ENCODE data around the gene MAP4K3. TPM values are rescaled to one million over a fixed set of nuclear protein-coding genes. Genes with fewer than 3 reads are reported as not detected.

The MAP4K3 gene
- total and polyA plus RNA-seq, 8 donors: 13.5 to 166 (median 87.2) TPM

DNA sequence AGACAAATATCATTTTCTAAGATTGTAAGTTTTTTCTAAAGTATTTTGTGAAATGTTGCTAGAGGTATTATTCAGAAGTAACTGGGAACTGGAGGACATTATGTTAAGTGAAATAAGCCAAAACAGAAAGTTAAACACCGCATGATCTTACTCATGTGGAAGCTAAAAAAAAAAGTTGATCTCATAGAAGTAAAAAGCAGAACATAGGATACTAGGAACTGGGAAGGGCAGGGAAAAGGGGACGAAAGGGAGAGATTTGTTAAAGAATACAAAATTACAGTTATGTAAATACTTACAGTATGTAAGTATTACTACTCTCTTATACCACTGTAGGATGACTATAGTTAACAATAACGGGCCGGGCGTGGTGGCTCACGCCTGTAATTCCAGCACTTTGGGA, 146.7 kb downstream of the MAP4K3 start:
- no peak overlapping the region for H3K27ac ChIP-seq
- DNase-seq: no peak
- 91 to 99% (median 94%) methylated on average over 6 of the region's 6 CpGs for WGBS, 5 donors
- intact Hi-C loops (cut with DNase I; ENCODE audit: low total_unique reads): no loop called here
- no peaks in the 10 kb centered on the region for H3K9me3 ChIP-seq
- H3K4me3 ChIP-seq: no peak overlapping the region
- H3K36me3 ChIP-seq: peaks cover 28 to 80% (median 77%) of the 10 kb centered on the region in 4 donors
- no peaks in the 10 kb centered on the region for H3K4me1 ChIP-seq
- TF ChIP-seq POLR2A (IDR thresholded peaks at IDR 0.05) (no peak), EP300 (IDR thresholded peaks at IDR 0.05) (no peak), CTCF (IDR thresholded peaks at IDR 0.05) (no peak), POLR2AphosphoS5 (IDR thresholded peaks at IDR 0.05) (no peak)
- H3K27me3 ChIP-seq: no peaks in the 10 kb centered on the region

DNA sequence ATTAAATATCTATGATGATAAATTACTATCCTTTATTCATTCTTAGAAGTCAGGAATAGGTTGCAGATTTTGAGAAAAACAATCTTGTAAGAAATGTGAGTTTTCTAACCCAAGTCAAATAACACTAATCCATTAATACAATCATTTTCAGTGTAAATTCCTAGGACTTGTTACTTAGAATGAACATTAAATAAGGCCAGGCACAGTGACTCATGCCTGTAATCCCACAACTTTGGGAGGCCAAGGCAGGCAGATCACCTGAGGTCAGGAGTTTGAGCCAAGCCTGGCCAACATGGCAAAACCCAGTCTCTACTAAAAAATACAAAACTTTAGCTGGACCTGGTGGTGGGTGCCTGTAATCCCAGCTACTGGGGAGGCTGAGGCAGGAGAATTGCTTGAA, 147.5 kb downstream of the MAP4K3 start:
- DNase-seq: no peak
- no peaks in the 10 kb centered on the region for H3K9me3 ChIP-seq
- H3K4me1 ChIP-seq: no peaks in the 10 kb centered on the region
- TF ChIP-seq CTCF (IDR thresholded peaks at IDR 0.05) (no peak), EP300 (IDR thresholded peaks at IDR 0.05) (no peak), POLR2A (IDR thresholded peaks at IDR 0.05) (no peak), POLR2AphosphoS5 (IDR thresholded peaks at IDR 0.05) (no peak)
- no peaks in the 10 kb centered on the region for H3K27me3 ChIP-seq
- peaks cover 28 to 88% (median 85%) of the 10 kb centered on the region in 4 donors for H3K36me3 ChIP-seq
- intact Hi-C loops (cut with DNase I; ENCODE audit: low total_unique reads): no loop called here
- no peak overlapping the region for H3K4me3 ChIP-seq
- H3K27ac ChIP-seq: no peak overlapping the region

- Histone ChIP-seq H3K4me1 (no peaks in the 10 kb centered on the region), H3K27ac (no peak overlapping the region), H3K9me3 (no peaks in the 10 kb centered on the region), H3K4me3 (no peak overlapping the region), H3K27me3 (no peaks in the 10 kb centered on the region), H3K36me3 (peaks cover 29 to 88% (median 82%) of the 10 kb centered on the region in 4 donors)
- 84 to 98% (median 89%) methylated on average over 1 of the region's 1 CpG for WGBS, 5 donors
- intact Hi-C loops (cut with DNase I; ENCODE audit: low total_unique reads): no loop called here
- TF ChIP-seq CTCF (IDR thresholded peaks at IDR 0.05) (no peak), EP300 (IDR thresholded peaks at IDR 0.05) (no peak), POLR2AphosphoS5 (IDR thresholded peaks at IDR 0.05) (no peak), POLR2A (IDR thresholded peaks at IDR 0.05) (no peak)
- no peak for DNase-seq
Observed at GRCh38 chr2:39283561-39283960, 153.5 kb downstream of the MAP4K3 start.

DNA sequence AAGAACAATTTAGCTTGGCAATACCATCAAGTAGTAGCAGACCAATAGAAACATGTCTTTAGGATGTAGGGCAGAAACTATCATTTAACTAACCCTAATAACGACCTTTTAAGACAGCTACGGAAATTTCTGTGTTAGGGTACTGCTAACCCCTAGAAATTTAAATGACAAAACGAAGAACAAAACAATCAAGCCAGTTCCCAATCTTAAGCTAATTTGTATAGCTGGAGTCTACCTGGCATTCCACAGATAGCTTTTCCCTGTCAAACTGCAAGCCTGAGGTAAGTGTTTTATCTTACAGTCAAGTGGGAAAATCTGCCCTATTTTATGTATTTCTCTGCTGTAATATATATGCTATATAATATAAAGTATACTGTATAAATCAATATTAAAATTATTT, 155.7 kb downstream of the MAP4K3 start:
- intact Hi-C loops (cut with DNase I; ENCODE audit: low total_unique reads): no loop called here
- Histone ChIP-seq H3K27ac (no peak overlapping the region), H3K27me3 (no peaks in the 10 kb centered on the region), H3K9me3 (no peaks in the 10 kb centered on the region), H3K4me1 (no peaks in the 10 kb centered on the region), H3K4me3 (no peak overlapping the region), H3K36me3 (peaks cover 39 to 89% (median 81%) of the 10 kb centered on the region in 4 donors)
- WGBS, 5 donors: 44 to 75% (median 62%) methylated on average over 3 of the region's 3 CpGs
- DNase-seq: no peak
- TF ChIP-seq CTCF (IDR thresholded peaks at IDR 0.05) (no peak), POLR2AphosphoS5 (IDR thresholded peaks at IDR 0.05) (no peak), EP300 (IDR thresholded peaks at IDR 0.05) (no peak), POLR2A (IDR thresholded peaks at IDR 0.05) (no peak)
